AG09309 (cell line): ENCODE measurements around the gene NUP160.

Source experiments
- DNase-seq: peaks from one replicate; pipeline ENCODE4 v3.0.0-alpha.2; 2010; ENCODE audit warnings: low read depth
- H3K4me3 ChIP-seq: 2 replicates; pipeline ENCODE4 v1.5.1; 2011; ENCODE audit warnings: mild to moderate bottlenecking, low read depth, low read length, moderate library complexity; ENCODE audit not compliant: control insufficient read depth
- TF ChIP-seq, protein P1 (sequence below): IDR thresholded peaks from 2 replicates; pipeline ENCODE4 v1.5.1; 2011; ENCODE audit warnings: mild to moderate bottlenecking, low read depth, low read length, inconsistent platforms; ENCODE audit not compliant: insufficient read depth, control insufficient read depth; ENCODE audit errors: missing control alignments

NUP160 gene

GRCh38 chr11:47854667-47855066, 6.5 kb upstream of the NUP160 start:
- TF ChIP-seq, protein P1, sequence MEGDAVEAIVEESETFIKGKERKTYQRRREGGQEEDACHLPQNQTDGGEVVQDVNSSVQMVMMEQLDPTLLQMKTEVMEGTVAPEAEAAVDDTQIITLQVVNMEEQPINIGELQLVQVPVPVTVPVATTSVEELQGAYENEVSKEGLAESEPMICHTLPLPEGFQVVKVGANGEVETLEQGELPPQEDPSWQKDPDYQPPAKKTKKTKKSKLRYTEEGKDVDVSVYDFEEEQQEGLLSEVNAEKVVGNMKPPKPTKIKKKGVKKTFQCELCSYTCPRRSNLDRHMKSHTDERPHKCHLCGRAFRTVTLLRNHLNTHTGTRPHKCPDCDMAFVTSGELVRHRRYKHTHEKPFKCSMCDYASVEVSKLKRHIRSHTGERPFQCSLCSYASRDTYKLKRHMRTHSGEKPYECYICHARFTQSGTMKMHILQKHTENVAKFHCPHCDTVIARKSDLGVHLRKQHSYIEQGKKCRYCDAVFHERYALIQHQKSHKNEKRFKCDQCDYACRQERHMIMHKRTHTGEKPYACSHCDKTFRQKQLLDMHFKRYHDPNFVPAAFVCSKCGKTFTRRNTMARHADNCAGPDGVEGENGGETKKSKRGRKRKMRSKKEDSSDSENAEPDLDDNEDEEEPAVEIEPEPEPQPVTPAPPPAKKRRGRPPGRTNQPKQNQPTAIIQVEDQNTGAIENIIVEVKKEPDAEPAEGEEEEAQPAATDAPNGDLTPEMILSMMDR: no peak
- no peak overlapping the region for H3K4me3 ChIP-seq
- DNase-seq: no peak

DNA sequence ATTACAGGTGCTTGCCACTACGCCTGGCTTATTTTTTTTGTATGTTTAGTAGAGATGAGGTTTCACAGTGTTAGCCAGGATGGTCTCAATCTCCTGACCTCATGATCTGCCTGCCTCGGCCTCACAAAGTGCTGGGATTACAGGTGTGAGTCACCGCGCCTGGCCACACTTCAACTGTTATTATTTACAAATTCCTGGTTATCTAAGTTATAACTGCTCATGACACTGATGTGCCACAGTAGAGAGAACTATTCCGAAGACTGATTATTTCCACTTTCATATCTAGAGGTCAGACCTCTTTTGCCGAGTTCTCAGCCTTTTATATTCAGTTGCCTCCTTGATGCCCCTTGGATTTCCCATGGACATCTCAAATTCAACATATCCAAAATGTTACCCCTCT, 3.9 kb upstream of the NUP160 start:
- TF ChIP-seq, protein P1: no peak
- no peak for DNase-seq
- no peak overlapping the region for H3K4me3 ChIP-seq

DNA sequence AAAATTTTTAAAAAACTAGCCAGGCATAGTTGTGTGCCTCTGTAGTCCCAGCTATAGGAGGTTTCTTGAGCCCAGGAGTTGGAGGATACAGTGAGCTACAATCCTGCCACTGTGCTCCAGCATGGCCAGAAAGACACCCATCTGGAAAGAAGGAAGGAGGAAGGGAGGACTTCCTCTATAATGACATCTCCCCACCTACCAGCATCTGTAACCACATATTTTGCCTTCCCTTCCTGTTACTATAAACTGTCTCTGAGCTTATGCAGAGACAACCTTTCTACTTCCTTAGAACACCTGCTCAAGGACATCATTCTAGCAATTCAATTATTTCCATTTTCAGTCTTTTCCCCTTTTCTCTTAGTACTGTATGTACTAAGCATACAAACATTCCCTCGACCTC, 2.2 kb upstream of the NUP160 start:
- no peak overlapping the region for H3K4me3 ChIP-seq
- DNase-seq: no peak
- TF ChIP-seq, protein P1: no peak

- peak overlapping the region; percentile 67 for H3K4me3 ChIP-seq
- no peak for DNase-seq
- TF ChIP-seq, protein P1: no peak
These were observed 578 bp upstream of the NUP160 start for GRCh38 chr11:47848700-47849155.

- DNase-seq: no peak
- TF ChIP-seq, protein P1: no peak
- H3K4me3 ChIP-seq: peak overlapping the region; percentile 67
These were observed 636 bp downstream of the NUP160 start for GRCh38 chr11:47847537-47847891.

- no peak overlapping the region; the same call in 1 of the 2 replicates for H3K4me3 ChIP-seq
- TF ChIP-seq, protein P1: no peak
- DNase-seq: no peak
These were observed 1.2 kb downstream of the NUP160 start for GRCh38 chr11:47846998-47847397.
